A172 (cell line): ENCODE results near the gene RNF25. TPM values are rescaled to one million over a fixed set of nuclear protein-coding genes. Genes with fewer than 3 reads are reported as not detected.

Source experiments
- DNase-seq: peaks from one replicate; pipeline ENCODE4 v3.0.0-alpha.2; 2015; ENCODE audit warnings: low spot score
- total RNA-seq: library from RNA; depleted of rRNA; stranded (reverse); fragments of >200 nt; shearing (Covaris generic); gene quantifications from 2 replicates; pipeline ENCODE4 v1.2.3, GENCODE V29; 2014; rRNA removed

The RNF25 gene
- total RNA-seq, 1 experiment from 2014 or later, result 63.0 TPM

- DNase-seq, result no peak
Measured at GRCh38 chr2:218626369-218626768, 45.4 kb downstream of the RNF25 start.

GRCh38 chr2:218623366-218623705 is 48.5 kb downstream of the RNF25 start:
- DNase-seq, result no peak

- no peak for DNase-seq
Measured at GRCh38 chr2:218622606-218623365, 49.0 kb downstream of the RNF25 start.

- DNase-seq, result no peak
Measured at GRCh38 chr2:218621007-218621406, 50.8 kb downstream of the RNF25 start.

GRCh38 chr2:218618102-218618860 is 53.5 kb downstream of the RNF25 start:
- no peak for DNase-seq

GRCh38 chr2:218615868-218616315 is 55.9 kb downstream of the RNF25 start:
- DNase-seq, result no peak

Other genes with a start within 250 kb of the RNF25 start
- 15.8 and 19.1 TPM in 2 replicates for gene USP37, start 103.7 kb downstream of the RNF25 start, total RNA-seq
- gene CNOT9, start 103.2 kb downstream of the RNF25 start, total RNA-seq, result 99.4 and 114 TPM in 2 replicates
- gene PLCD4, start 64.1 kb downstream of the RNF25 start, total RNA-seq, result 1.3 and 6.9 TPM in 2 replicates
- 14.1 and 18.3 TPM in 2 replicates for gene ZNF142, start 12.4 kb downstream of the RNF25 start, total RNA-seq
- gene BCS1L, start 12.3 kb downstream of the RNF25 start, total RNA-seq, result 38.9 and 40.7 TPM in 2 replicates
- 29.5 and 33.0 TPM in 2 replicates for gene STK36, start 84 bp upstream of the RNF25 start, total RNA-seq
- gene TTLL4, start 38.8 kb upstream of the RNF25 start, total RNA-seq, result 11.0 and 12.4 TPM in 2 replicates
- 0.07 TPM in 1 of 2 replicates, not detected in the other for gene CYP27A1, start 110.1 kb upstream of the RNF25 start, total RNA-seq
- not detected in 2 replicates for gene PRKAG3, start 159.8 kb upstream of the RNF25 start, total RNA-seq
- 0.24 TPM in 1 of 2 replicates, not detected in the other for gene WNT6, start 187.8 kb upstream of the RNF25 start, total RNA-seq
- 0.36 and 1.5 TPM in 2 replicates for gene WNT10A, start 208.8 kb upstream of the RNF25 start, total RNA-seq